ENCODE results near the gene NEDD8.

NEDD8 gene

DNA sequence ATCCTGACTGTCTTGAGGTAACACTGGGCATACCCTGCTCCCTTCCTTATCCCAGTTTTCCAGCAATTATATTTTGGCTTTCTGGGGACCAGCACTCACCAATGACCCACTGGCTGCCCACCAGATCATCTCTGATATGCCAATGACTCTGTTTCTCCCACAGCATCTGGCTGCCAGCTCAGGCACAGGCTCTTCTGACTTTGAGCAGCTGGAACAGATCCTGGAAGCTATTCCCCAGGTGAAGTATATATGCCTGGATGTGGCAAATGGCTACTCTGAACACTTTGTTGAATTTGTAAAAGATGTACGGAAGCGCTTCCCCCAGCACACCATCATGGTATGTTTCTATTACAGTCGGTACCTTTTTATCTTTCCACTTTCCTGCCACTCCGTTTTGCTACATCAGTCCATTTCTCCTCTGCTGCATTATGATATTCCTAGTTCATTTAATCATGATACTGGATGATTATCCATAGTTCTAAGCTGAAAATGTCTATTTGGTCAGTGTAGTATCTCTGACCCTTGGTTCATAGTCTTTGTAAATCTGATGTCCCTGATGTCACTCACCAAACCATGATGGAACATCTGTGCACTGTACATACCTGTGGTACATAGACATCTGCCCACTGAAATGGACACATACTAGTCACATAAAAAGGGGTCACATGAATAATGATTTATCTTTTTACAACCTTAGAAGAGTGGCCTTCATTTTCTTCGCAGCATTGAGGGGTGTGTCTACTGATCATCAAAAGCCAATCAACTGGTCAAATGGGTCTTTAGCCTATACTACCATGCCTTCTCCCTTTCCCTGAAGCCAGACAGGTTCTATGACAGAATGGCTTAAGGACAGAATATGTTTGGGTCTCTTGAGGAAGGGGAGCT, 3.9 kb upstream of the NEDD8 start:
- TF ChIP-seq, protein P1, sequence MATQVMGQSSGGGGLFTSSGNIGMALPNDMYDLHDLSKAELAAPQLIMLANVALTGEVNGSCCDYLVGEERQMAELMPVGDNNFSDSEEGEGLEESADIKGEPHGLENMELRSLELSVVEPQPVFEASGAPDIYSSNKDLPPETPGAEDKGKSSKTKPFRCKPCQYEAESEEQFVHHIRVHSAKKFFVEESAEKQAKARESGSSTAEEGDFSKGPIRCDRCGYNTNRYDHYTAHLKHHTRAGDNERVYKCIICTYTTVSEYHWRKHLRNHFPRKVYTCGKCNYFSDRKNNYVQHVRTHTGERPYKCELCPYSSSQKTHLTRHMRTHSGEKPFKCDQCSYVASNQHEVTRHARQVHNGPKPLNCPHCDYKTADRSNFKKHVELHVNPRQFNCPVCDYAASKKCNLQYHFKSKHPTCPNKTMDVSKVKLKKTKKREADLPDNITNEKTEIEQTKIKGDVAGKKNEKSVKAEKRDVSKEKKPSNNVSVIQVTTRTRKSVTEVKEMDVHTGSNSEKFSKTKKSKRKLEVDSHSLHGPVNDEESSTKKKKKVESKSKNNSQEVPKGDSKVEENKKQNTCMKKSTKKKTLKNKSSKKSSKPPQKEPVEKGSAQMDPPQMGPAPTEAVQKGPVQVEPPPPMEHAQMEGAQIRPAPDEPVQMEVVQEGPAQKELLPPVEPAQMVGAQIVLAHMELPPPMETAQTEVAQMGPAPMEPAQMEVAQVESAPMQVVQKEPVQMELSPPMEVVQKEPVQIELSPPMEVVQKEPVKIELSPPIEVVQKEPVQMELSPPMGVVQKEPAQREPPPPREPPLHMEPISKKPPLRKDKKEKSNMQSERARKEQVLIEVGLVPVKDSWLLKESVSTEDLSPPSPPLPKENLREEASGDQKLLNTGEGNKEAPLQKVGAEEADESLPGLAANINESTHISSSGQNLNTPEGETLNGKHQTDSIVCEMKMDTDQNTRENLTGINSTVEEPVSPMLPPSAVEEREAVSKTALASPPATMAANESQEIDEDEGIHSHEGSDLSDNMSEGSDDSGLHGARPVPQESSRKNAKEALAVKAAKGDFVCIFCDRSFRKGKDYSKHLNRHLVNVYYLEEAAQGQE (IDR thresholded peaks at IDR 0.05; ENCODE audit: insufficient read depth in 1 of 2, low read depth in 2 of 2, low read length in 2 of 2), result no peak

DNA sequence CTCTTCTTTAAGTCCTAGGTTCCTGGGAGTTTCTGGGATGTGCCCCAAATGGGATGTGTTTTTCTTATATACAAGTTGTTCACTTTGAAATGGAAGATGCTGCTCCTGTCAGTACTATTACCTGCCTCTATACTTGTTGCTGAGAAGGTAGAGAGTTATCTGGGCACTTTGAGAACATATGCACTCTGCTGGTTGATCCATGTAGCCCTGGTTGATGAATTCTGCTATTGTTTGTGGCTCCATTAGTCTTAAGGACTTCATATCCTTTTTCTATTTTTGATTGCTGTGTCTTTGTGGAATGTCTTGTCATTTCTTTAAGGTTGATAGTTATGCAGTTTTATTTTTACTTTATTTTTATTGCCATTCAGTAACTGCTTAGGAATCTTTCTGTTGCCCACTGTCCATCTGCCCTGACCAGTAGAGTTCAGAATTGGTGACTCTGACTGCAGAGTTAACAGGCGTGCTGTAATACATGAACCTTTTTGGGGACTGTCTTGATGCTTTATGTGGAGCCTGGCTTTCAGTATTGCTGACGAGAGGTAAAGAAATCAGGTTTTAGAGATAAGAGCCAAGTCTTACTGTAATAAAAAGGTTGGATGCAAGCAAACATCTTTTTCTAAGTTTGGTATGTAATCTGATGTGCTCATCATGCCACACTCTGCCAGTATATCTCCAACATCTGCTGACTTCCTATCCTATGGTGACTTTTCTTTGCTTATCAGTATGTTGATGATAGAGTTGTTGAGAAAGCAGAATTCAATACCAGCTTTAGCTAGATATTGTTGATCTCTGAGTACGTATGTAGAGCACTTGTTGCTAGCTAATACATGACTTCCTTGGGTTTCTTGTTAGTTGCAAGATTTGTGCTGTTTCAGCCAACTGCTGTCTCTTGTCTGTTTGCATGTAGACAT, 2.2 kb upstream of the NEDD8 start:
- TF ChIP-seq TAF1 (IDR thresholded peaks at IDR 0.05; ENCODE audit: borderline replicate concordance, insufficient read depth, low read length) (no peak), POLR2AphosphoS5 (IDR thresholded peaks at IDR 0.05; ENCODE audit: low read depth, low read length) (no peak), FOXP2 (optimal IDR thresholded peaks at IDR 0.05; ENCODE audit: borderline replicate concordance, extremely low read depth, extremely low read length, insufficient read depth) (no peak), SIN3A (IDR thresholded peaks at IDR 0.05; ENCODE audit: borderline replicate concordance, insufficient read depth, low read length) (no peak)
- TF ChIP-seq, protein P1 (IDR thresholded peaks at IDR 0.05; ENCODE audit: insufficient read depth in 1 of 2, low read depth in 2 of 2, low read length in 2 of 2), result no peak

DNA sequence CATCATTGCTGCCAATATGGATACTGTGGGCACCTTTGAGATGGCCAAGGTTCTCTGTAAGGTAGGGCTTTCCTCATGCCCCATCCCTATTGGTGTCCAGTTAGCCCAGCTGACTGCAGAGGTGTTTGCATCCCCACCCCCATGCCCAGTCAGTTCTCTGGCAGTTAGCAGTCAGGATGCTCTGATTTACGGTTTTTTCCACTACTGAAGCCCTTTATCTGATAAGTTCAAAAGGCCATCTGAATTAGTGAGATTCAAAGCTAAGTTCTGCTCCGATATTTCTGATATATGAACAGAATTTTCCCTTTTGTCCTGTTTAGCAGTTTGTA, 1.3 kb upstream of the NEDD8 start:
- TF ChIP-seq TAF1 (IDR thresholded peaks at IDR 0.05; ENCODE audit: borderline replicate concordance, insufficient read depth, low read length) (no peak), FOXP2 (optimal IDR thresholded peaks at IDR 0.05; ENCODE audit: borderline replicate concordance, extremely low read depth, extremely low read length, insufficient read depth) (no peak), POLR2AphosphoS5 (IDR thresholded peaks at IDR 0.05; ENCODE audit: low read depth, low read length) (no peak), SIN3A (IDR thresholded peaks at IDR 0.05; ENCODE audit: borderline replicate concordance, insufficient read depth, low read length) (no peak)
- TF ChIP-seq, protein P1 (IDR thresholded peaks at IDR 0.05; ENCODE audit: insufficient read depth in 1 of 2, low read depth in 2 of 2, low read length in 2 of 2), result no peak

DNA sequence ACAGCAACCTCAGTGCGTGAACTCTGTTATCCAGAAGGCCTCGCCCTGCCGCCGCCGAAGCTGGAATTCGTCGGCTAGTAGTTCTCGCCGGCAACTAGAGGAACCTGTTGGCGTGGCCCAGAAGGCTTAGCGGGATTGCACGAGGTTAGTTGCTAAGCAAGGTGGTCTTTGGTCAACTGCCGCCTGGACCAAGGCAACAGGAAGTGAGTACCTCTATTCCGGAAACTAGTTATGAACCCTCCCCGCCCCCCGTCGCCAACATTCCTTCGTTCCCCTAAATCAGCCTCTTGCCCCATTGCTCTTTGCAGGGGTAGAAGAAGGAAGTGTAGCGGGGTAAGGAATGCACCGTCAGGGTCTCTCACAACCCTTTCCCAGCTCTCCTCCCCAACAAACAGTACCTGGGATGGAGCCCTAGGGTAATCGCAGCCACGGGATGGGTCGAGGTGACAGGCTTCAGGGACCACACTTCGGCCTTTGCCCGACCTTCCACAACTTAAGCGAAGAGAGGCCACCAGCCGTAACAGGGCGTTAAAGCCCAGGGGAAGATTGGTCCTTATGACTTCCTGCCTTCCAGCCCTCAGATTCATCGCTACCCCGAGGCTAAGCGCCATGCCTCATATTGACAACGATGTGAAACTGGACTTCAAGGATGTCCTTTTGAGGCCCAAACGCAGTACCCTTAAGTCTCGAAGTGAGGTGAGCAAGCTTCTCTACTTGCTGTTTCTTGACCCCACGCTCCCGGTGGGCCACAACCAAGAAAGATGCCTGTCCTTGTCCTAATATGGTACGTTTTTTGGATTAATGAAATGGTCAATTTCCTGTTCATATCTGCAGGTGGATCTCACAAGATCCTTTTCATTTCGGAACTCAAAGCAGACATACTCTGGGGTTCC, 724 bp upstream of the NEDD8 start, which contains the start of gene GMPR2:
GMPR2 (plus strand) TSS at position 285 of the 893 bp plus-strand sequence; CDS start at position 610, 325 bp downstream.
- peak; percentile 35; the same call in 1 of the 2 replicates for TF ChIP-seq SIN3A (IDR thresholded peaks at IDR 0.05; ENCODE audit: borderline replicate concordance, insufficient read depth, low read length)
- TF ChIP-seq TAF1 (IDR thresholded peaks at IDR 0.05; ENCODE audit: borderline replicate concordance, insufficient read depth, low read length), result no peak
- TF ChIP-seq POLR2AphosphoS5 (IDR thresholded peaks at IDR 0.05; ENCODE audit: low read depth, low read length), result peak; percentile 12; the same call in 1 of the 2 replicates

Data from PFSK-1 (cell line).